GM12891 (cell line): ENCODE results near the gene PPP6C.
"Not testable (repeated sequence)": the region's sequence is repeated elsewhere in the genome, so short reads cannot be mapped to it uniquely, and the experiment has no call there.

ENCODE experiments used
- DNase-seq: peaks from one replicate; pipeline ENCODE4 v3.0.0; 2011; ENCODE audit warnings: low spot score; ENCODE audit not compliant: insufficient read length
- FAIRE-seq: peaks from 2 replicates; lab custom pipeline; 2011; peaks lifted over from hg19 to GRCh38; lab: Jason Lieb, UNC
- PAX5 ChIP-seq: IDR thresholded peaks from 2 replicates; pipeline ENCODE4 v1.6.1; 2011; ENCODE audit warnings: low read length, moderate library complexity, mild to moderate bottlenecking; ENCODE audit not compliant: insufficient read depth, severe bottlenecking
- POLR2A ChIP-seq: IDR thresholded peaks from 2 replicates; pipeline ENCODE4 v1.6.1; 2011; ENCODE audit warnings: low read depth, low read length, control low read depth
- POLR2AphosphoS5 ChIP-seq: IDR thresholded peaks from 2 replicates; pipeline ENCODE4 v1.6.1; 2011; ENCODE audit warnings: low read depth, low read length, control low read depth
- POU2F2 ChIP-seq: IDR thresholded peaks from 2 replicates; pipeline ENCODE4 v1.6.1; 2011; ENCODE audit warnings: low read depth, mild to moderate bottlenecking, control low read depth, low read length, moderate library complexity
- SPI1 ChIP-seq: IDR thresholded peaks from 2 replicates; pipeline ENCODE4 v1.6.1; 2011; ENCODE audit warnings: low read depth, low read length, control low read depth
- TAF1 ChIP-seq: IDR thresholded peaks from 2 replicates; pipeline ENCODE4 v1.6.1; 2011; ENCODE audit warnings: low read depth, low read length, control low read depth

PPP6C gene

DNA sequence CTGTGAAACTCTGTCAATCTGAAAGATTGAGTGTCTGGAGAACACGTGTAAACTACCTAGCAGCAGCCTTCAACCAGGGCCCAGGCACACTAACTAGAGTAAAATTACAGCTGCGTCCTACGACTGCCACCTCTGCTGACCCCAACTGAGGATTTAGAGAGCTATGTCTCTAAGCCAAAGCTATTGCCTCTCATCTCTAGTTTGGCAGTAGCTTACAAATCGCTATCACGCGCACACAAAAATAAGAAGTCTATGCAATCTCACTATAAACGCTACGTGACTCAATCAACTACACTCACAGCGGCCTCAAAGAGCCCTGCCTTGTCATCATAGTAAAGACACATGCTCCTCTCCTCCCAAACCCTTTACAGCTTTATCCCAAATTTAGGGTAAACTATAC, 8.7 kb downstream of the PPP6C start:
- FAIRE-seq = no peak
- TF ChIP-seq TAF1 (no peak), POLR2A (no peak), POU2F2 (no peak), SPI1 (no peak), POLR2AphosphoS5 (no peak), PAX5 (no peak)

DNA sequence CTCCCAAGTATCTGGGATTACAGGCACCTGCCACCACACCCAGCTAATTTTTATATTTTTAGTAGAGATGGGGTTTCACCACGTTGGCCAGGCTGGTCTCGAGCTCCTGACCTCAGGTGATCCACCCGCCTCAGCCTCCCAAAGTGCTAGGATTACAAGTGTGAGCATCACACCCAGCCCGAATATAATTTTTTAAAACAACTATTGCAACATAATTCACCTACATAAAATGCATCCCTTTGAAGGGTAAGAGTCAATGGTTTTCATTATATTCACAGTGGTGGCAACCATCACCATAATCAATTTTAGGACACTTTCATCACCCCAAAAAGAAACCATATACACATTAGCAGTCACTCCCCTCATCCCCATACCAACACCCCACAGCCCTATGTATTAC, 9.8 kb downstream of the PPP6C start:
- DNase-seq, FAIRE-seq: not testable (repeated sequence)

More for the DNA sequence above, 8.7 kb downstream of the PPP6C start:
- DNase-seq = no peak

DNA sequence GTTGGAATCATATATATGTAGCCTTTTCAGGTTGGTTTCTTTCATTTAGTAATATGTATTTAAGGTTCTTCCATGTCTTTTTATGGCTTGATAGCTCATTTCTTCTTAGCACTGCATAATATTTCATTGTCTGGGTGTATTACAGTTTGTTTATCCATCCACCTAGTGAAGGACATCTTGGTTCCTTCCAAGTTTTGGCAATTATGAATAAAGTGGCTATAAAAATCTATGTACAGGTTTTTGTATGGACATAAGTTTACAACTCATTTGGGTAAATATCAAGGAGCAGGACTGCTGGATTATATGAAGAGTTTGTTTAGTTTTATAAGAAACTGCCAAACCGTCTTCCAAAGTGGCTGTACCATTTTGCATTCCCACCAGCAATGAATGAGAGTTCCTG, 11.7 kb downstream of the PPP6C start:
- DNase-seq = no peak
- TF ChIP-seq PAX5 = no peak
- no peak for TF ChIP-seq POLR2AphosphoS5
- no peak for TF ChIP-seq POLR2A
- no peak for TF ChIP-seq POU2F2
- TF ChIP-seq SPI1 = no peak
- no peak for TF ChIP-seq TAF1
- no peak for FAIRE-seq

GRCh38 chr9:125176636-125177035, 13.0 kb downstream of the PPP6C start:
- no peak for DNase-seq
- TF ChIP-seq POLR2AphosphoS5 (no peak), POU2F2 (no peak), POLR2A (no peak), SPI1 (no peak), TAF1 (no peak), PAX5 (no peak)
- FAIRE-seq = no peak

GRCh38 chr9:125172031-125172755, 17.4 kb downstream of the PPP6C start:
- FAIRE-seq (no peak), DNase-seq (no peak)
- TF ChIP-seq POLR2AphosphoS5 (no peak), SPI1 (peak; percentile 14; the same call in 1 of the 2 replicates), POU2F2 (no peak), TAF1 (no peak), PAX5 (no peak), POLR2A (no peak)

GRCh38 chr9:125169895-125170294, 19.7 kb downstream of the PPP6C start:
- no peak for FAIRE-seq
- TF ChIP-seq POU2F2 = no peak

GRCh38 chr9:125166762-125167161, 22.8 kb downstream of the PPP6C start:
- no peak for TF ChIP-seq POLR2A
- no peak for TF ChIP-seq POU2F2
- TF ChIP-seq SPI1 = no peak
- no peak for TF ChIP-seq TAF1
- no peak for TF ChIP-seq PAX5
- no peak for TF ChIP-seq POLR2AphosphoS5
- no peak for DNase-seq
- no peak for FAIRE-seq

More at GRCh38 chr9:125169895-125170294, 19.7 kb downstream of the PPP6C start:
- no peak for DNase-seq

DNA sequence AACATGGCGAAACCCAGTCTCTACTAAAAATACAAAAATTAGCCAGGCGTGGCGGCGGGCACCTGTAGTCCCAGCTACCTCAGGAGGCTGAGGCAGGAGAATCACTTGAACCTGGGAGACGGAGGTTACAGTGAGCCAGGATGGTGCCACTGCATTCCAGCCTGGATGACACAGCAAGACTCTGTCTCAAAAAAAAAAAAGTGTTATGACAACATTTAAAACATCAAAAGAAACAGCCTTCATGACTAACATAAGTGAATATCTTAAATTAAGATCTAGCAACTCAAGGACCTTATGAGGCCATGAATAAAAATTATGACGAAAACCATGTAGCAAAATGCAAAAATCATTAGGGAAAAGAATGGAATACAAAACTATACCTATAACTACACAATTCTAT, 26.7 kb downstream of the PPP6C start:
- FAIRE-seq, DNase-seq: not testable (repeated sequence)

- TF ChIP-seq POLR2AphosphoS5 = no peak
- no peak for TF ChIP-seq PAX5
- TF ChIP-seq TAF1 = no peak
- TF ChIP-seq POU2F2 = no peak
- TF ChIP-seq POLR2A = no peak
- no peak for TF ChIP-seq SPI1
- DNase-seq (no peak), FAIRE-seq (no peak)
Measured at GRCh38 chr9:125161284-125161918, 28.2 kb downstream of the PPP6C start.

DNA sequence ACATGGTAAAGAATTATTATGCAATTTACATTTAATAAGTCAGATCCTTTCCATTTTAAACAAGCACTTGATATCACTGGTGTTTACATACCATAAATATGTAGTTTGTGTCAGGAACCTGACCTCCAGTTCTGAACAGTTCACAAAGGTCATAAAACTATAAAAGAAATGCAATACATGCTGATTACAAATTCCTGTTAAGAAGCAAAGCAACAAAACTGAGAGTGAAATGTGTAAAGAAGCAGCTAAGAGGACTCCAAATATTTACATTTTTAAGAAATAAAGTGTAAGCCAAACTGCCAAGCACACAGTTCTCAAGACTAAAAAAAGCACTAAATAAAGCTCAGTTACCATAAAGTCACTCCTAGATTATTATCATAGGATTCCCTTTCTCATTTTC, 28.9 kb downstream of the PPP6C start:
- DNase-seq (no peak), FAIRE-seq (no peak)
- TF ChIP-seq POLR2AphosphoS5 (no peak), PAX5 (no peak), POLR2A (no peak), TAF1 (no peak), POU2F2 (no peak), SPI1 (no peak)
